ENCODE measurements around the gene ARHGAP30. TPM values are rescaled to one million over a fixed set of nuclear protein-coding genes. Genes with fewer than 3 reads are reported as not detected.
A peak's percentile ranks its signal among the peaks of the same experiment; 100 is the strongest.
"Not testable (repeated sequence)": the region's sequence is repeated elsewhere in the genome, so short reads cannot be mapped to it uniquely, and the experiment has no call there.

Gene ARHGAP30
- total RNA-seq, 1 donor from 2014 or later = 4.6 TPM

DNA sequence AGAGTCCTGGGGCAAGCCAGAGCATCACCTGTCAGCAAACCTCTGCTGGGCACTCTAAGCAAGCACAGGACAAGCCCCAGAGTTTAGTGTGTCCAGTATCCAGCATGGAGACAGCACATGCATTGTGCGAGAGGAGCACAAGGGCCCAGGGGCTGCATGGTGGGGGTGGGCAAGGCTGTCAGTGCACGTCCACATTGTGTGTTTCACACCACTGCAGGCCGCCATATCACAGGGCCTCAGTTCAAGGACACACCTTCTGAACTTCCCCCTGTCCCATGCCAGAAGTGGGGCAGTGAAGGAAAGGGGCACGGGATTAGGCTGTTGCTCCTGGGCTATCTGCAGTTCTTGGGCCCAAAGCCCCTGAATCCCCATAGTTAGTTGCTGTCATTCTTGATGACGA, 30.1 kb downstream of the ARHGAP30 start:
- DNase-seq (ENCODE audit: low spot score) = no peak

DNA sequence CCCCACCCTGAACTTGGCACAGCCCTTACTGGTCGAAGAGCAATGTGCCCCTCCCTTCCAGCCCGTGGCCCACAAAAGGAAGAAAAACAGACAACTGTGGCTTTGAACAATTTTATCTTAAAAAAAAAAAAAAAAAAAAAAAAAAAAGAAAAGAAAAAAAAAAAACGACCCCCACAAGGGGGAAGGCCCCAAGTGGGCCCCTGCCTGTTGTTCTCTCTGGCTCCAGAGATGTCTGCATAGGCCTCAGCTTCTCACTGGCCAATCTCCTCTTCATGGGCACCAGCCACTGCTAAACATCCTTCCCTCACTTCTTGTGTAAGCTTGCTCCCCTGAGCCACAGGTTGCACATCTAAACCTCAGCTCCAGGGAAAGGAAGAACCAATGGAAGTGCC, 30.5 kb downstream of the ARHGAP30 start:
- DNase-seq (ENCODE audit: low spot score) = no peak

DNA sequence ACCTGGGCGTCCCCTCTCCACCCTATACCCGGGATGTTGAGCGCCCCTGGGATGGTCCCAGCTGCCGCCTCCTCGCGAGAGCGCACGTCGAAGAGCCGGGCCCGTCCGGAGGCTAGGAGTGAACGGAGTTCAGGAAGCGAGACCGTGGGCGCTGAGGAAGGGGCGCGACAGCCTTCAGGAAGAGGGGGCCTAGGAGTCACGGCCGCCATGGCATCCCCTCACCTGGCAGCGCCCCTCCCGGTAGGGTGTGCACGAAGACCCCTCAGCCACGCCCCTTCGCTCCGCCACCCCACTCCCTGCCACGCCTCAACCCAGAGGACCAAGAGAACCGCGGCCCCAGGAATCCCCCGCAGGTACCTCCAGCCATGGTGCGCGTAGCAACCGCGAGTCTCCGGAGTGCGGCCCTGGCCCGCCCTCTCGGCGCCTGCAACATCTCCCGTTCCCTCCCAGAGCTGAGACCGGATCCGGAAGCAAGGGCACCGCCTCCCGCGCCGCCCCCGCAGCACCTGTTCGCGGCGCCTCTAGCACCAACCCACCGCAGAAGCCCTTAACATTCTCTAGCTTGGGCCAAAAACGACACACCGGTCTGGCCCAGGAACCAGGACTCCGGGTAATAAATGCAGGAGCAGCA, 31.1 kb downstream of the ARHGAP30 start, which contains the start of gene TSTD1:
Gene TSTD1, minus strand, starts transcription at position 442 of the 631 bp plus-strand sequence. Its CDS starts 75 bp downstream, at position 367.
- peak; percentile 68 for DNase-seq (ENCODE audit: low spot score)

DNA sequence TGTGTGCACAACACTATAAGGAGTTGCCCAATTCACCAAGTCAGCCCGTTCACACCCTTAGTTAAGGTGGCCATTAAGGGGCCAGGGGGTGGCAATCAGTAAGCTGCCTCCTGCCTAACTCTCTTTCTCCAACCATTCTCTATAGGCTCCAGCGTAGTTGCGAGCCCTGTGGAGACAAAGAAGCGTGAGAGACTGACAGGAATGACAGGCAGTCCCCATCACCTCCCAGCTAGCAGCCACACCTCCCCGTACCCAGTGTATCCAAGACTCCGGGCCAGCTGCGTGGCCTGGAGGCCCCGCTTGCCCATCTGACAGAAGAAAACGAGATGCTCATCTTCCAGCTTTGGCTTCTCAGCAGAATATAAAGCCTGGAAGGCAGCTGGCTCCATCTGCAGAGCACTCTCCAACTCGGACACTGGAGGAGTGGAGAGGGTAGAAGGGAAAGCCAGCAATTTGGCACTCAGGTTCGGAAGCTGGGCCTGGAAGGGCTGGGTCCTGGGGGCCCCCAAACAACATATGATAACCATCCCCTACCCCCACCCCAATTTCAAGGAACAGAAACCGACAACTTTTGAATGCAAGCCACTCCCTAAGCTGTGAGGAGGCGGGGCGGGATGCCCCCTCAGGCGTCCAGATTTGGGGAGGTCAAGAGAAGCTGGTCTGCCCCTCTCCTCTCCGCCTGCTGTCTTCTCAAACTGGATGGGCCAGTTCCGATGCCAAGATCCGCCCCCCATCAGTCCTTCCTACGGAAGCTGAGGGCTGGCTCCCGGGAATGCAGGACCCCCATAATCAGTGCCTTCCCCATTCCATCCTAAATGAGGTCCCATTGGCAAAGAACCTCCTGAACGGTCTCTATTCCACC, 31.8 kb downstream of the ARHGAP30 start:
- DNase-seq (ENCODE audit: low spot score) = peak; percentile 56

DNA sequence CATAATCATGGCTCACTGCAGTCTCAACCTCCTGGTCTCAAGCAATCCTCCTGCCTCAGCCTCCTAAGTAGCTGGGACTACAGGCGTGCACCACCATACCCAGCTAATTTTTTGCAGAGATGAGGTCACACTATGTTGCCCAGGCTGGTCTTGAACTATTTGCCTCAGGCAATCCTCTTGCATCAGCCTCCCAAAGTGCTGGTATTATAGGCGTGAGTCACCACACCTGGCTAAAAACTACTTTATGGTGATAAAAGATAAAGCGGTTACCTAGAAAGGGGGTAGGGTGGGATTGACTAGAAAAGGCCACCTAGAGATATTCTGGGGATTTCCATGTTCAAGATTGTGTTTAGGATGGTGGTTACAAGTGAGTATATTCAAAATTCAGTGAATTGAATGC, 35.9 kb downstream of the ARHGAP30 start:
- DNase-seq (ENCODE audit: low spot score) = no peak

DNA sequence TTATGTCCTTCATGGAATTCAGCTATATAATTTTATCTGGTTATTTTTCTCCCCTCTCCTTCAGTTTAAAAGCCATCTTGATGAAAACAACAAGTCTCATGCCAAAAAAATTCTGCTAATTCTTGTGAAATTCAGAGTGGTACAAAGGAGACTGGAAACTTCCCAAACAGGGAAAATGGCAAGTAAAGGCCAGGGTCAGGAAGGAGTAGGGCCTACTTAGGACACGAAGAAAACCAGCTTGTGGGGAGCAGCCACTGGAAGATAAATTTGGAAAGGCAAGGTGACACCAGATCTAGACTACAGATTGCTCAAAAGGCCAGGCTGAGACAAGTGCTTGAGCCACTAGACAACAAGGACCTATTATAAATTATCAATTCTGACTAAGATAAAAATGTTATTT, 37.3 kb downstream of the ARHGAP30 start:
- no peak for DNase-seq (ENCODE audit: low spot score)

DNA sequence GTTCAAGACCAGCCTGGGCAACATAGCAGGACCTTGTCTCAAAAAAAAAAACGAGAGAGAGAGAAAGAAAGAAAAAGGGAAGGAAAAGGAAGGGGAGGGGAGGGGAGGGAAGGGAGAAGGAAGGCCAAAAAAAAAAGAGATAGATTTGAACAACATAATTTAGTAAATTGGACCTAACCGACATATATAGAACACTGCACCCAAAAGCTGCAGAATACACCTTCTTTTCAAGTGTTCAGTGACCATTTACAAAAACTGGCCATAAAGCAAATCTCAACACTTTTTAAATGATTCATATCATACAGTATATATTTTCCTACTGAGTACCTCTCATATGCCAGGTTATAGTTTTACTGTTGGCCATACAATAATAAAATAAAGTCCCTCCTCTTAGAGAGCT, 37.8 kb downstream of the ARHGAP30 start:
- DNase-seq (ENCODE audit: low spot score) = no peak

DNA sequence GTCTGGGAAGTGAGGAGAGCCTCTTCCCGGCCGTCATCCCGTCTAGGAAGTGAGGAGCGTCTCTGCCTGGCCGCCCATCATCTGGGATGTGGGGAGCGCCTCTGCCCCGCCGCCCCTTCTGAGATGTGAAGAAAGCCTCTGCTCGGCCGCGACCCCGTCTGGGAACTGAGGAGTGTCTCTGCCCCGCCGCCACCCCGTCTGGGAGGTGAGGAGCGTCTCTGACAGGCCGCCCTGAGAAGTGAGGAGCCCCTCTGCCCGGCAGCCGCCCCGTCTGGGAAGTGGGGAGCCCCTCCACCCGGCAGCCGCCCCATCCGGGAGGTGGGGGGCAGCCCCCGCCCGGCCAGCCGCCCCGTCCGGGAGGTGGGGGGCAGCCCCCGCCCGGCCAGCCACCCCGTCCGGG, 40.2 kb downstream of the ARHGAP30 start:
- DNase-seq (ENCODE audit: low spot score) = not testable (repeated sequence)

DNA sequence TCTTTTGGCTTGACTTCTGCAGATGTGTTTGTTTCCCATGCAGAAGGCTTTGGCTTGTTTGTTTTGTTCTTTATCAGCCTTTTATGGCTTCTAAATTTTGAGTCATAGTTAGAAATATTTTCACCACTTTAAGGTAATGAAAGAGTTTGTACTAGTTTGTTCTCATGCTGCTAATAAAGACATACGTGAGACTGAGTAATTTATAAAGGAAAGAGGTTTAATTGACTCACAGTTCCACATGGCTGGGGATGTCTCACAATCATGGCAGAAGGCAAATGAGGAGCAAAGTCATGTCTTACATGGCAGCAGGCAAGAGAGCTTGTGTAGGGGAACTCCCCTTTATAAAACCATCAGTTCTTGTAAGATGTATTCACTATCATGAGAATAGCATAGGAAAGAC, 42.7 kb downstream of the ARHGAP30 start:
- DNase-seq (ENCODE audit: low spot score) = not testable (repeated sequence)

DNA sequence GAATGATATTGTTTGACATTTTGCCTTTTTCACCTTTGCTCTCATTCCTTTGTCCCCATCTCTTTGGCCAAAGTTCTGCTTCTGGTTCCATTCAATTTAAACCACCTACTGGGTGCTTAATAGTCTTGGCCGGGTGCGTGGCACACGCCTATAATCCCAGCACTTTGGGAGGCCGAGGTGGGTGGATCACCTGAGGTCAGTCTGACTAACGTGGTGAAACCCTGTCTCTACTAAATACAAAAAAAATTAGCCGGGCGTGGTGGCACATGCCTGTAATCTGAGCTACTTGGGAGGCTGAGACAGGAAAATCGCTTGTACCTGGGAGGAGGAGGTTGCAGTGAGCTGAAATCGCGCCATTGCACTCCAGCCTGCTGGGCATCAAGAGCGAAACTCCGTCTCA, 47.3 kb downstream of the ARHGAP30 start:
- DNase-seq (ENCODE audit: low spot score) = not testable (repeated sequence)

DNA sequence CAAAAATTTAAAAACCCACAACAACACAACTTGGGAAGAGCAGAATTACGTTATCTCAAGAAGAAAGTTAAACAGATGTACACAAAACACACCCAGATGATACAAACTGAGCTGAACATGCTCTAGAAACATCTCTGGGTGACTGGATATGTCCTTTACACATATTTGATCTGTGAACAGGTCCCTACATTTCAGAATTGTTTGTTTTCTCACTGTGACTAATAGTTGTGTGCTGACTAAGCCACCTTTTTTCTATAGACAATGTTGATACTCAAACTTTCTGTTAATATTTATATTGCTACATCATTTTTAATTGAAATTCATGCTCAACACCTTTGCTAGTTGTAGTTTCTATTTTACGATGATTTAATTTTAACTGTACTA, 47.7 kb downstream of the ARHGAP30 start:
- DNase-seq (ENCODE audit: low spot score) = no peak

DNA sequence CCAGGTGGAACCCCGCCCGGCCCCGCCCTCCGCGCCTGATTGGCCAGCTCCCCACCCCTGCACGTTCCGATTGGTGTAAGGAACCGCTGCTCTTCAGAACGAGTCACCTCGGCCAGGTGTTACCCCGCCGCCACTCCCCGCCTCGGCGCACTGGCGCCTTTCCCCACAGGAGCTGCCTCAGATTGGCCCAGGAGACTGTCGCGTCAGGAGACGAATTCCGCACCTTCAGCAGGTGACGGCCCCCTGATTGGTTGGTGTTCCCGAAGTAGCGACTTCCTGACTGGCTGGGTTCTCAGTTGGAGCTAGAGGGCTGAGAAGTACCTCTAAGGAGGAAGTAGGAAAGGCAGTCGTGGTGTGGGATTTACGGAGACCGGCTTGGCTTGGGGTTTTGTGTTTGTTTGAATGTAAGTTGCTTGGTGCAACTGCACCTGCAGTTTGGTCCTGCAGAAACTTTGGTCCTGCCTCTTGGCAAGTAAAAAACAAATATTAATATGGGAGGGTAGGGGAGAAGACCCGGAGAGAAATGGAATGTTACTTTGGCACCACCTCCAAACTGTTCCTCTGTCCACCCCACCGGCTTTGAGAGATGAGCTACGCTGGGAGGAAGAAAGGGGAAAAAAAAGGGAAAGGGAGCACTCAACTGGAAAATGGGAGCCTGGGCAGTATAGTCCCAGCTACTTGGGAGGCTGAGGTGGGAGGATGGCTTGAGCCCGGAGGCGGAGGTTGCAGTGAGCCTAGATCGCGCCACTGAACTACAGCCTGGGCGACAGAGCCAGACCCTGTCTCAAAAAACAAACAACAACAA, 48.3 kb downstream of the ARHGAP30 start:
- peak; percentile 87 for DNase-seq (ENCODE audit: low spot score)

DNA sequence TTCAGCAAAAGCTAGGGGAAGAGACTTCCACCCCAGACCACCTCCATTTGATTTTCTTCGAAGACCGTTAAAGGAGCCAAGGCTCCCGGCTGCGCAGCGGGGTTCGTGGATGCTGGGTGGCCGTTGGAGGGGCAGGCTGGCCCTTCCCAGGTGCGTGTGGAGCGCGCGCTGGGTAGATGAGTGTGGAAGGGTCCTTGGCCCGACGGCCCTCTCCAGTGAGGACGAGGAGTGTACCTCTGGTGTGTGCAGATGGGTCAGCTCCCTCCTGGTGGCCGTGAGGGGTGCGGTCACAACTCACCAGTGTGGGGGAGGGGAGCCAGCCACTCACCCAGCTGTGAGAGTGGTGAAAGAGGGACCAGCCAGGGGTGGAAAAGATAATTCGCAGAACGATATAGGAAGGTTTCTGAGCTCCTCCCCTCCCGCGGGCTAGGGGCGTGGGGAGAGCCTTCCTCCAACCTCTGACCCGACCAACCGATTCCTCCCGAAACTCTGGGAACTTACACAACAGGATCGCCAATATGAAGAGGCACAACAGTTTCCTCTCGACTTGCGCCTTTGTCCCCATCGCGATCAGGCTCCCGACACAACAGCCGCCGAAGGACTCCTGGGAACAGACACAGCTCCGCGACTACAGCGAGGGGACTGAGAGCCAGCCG, 49.1 kb downstream of the ARHGAP30 start, which contains the start of gene F11R:
Gene F11R, minus strand, starts transcription at position 644 of the 656 bp plus-strand sequence. Its CDS starts 79 bp downstream, at position 565.
- peak; percentile 64 for DNase-seq (ENCODE audit: low spot score)

DNA sequence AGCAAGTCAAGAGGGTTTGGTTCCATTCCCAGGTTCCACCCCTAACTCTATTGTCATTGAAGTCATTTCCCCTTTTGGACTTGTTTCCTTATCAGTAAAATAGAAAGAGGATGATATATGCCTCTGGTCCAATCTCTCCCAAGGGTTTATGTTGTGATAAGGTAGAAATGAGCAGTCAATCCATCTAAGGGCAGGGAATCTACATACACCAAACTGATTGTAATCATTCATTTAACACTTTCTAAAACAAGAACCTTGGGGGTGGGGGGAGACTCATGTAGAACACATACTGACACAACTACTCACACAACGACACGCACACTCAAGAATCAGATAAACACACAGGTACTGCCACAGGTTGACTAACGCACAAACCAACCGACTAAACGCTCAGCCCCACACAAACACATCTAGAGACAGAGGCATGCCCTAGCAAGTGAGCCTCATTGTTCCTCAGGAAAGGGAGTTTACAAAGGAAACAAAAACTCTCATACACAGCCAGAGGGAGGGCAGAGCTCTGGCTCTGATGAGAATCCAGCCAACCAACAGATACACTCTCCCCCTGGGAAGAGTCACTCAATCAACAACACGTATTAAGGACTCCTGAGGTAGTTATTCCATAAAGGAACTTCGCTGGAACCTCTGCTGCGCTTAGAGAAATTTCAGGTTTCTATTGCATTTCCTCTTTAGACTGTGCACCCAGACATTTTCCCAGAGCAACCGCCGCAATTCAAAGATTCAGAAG, 49.8 kb downstream of the ARHGAP30 start:
- DNase-seq (ENCODE audit: low spot score) = peak; percentile 28

DNA sequence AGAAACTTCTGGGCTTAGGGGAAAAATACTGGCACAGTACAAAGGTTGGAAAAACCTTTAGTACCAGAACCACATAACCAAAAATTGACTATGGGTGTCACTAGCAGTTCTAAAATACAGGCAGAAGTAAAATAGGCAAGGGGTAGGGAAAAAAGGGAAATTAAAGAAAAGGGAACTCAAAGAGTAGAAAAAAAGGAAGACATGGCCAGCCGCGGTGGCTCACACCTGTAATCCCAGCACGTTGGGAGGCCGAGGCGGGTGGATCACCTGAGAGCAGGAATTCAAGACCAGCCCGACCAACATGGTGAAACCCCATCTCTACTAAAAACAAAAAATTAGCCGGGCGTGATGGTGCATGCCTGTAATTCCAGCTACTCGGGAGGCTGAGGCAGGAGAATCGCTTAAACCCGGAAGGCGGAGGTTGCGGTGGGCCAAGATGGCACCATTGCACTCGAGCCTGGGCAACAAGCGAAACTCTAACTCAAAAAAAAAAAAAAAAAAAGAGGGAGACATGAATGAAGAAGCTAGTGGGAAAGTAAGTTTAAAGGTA, 50.5 kb downstream of the ARHGAP30 start:
- not testable (repeated sequence) for DNase-seq (ENCODE audit: low spot score)

DNA sequence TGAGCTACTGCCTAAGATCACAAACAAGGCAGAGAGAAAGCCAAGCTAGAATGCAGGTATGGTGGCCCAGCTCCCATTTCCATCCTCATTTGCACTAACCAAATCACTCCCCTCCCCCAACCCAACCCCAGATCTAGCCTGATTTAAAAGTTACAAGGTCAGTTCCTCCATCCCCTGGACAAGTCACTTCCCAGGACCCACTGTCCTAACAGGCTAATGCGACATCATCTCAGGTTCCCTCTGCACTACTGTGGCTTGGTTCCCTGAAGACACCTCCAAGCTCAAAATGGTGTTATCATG, 51.1 kb downstream of the ARHGAP30 start:
- DNase-seq (ENCODE audit: low spot score) = no peak

DNA sequence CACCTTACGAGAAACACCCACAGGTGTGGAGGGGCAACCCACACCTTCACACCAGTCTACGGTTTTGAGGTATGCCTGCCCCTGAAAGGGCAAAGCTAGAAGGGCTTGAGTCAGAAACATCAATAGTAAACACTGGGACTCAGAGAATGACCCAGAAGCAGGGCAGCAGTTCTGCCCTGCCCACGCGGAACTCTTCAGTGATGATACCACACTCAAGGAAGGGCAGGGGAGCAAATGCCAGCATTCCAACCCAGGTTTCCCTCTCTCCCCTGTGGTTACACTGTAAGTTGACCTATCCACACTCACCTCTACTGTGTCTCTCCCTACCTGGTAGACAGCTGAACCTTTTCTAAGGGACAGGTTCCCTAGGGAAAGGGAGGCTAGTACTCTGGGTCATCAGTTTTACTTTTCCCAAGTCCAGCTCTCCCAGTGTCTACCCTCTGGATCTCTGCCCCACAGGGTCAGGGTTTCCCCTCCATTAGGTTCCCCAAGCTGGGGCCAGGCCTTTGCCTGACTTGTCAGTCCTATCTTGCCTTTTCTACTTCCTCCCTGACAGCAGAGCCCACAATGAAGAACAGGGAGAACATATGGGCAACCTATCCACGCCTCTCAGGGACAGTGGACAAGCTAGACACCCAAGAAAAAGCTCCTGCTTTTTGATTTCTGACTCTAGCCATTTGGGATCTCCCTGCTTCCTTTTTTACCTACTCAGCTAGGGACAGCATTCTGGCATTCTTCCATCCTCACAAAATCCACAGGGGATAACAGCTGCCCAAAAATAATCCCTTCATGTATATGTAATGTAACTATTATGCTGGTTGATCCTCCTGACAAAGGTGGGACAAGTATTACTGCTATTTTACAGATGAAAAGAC, 51.7 kb downstream of the ARHGAP30 start:
- DNase-seq (ENCODE audit: low spot score) = no peak

DNA sequence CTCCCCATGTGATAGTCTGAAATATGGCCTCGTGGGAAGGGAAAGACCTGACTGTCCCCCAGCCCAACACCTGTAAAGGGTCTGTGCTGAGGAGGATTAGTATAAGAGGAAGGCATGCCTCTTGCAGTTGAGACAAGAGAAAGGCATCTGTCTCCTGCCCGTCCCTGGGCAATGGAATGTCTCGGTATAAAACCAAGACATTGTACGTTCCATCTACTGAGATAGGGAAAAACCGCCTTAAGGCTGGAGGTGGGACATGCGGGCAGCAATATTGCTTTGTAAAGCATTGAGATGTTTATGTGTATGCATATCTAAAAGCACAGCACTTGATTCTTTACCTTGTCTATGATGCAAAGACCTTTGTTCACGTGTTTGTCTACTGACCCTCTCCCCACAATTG, 52.5 kb downstream of the ARHGAP30 start:
- not testable (repeated sequence) for DNase-seq (ENCODE audit: low spot score)

DNA sequence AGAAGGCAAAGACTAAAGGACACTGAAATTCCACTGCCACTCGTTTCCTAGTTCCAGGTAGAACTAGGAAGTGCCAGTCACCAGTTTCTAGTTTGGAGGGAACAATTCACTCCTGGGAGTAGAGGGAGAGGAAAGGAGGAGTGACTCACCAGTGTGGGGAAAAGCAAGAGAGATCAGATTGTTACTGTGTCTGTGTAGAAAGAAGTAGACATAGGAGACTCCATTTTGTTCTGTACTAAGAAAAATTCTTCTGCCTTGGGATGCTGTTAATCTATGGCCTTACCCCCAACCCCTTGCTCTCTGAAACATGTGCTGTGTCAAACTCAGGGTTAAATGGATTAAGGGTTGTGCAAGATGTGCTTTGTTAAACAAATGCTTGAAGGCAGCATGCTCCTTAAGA, 53.0 kb downstream of the ARHGAP30 start:
- DNase-seq (ENCODE audit: low spot score) = not testable (repeated sequence)

Data from umbilical cord (tissue), 2 donors.